DMS53 treated with DMSO at 0.1 percent for 48 hours (cell line): ENCODE results near the gene GRID1.
A peak's percentile ranks its signal among the peaks of the same experiment; 100 is the strongest.

Source experiments
- DNase-seq: peaks from one replicate; lab custom pipeline; 2025; ENCODE audit not compliant: unreplicated experiment; lab: John Stamatoyannopoulos, UW

Gene GRID1

GRCh38 chr10:86371116-86371515 is 4.5 kb upstream of the GRID1 start:
- no peak for DNase-seq

GRCh38 chr10:86370006-86370585 is 3.5 kb upstream of the GRID1 start:
- no peak for DNase-seq

GRCh38 chr10:86368987-86369386 is 2.4 kb upstream of the GRID1 start:
- DNase-seq, result no peak

GRCh38 chr10:86368046-86368445 is 1.5 kb upstream of the GRID1 start:
- no peak for DNase-seq

GRCh38 chr10:86367152-86367951 is 757 bp upstream of the GRID1 start:
- DNase-seq, result no peak

- DNase-seq, result no peak
Observed at GRCh38 chr10:86366902-86367151, 232 bp upstream of the GRID1 start.

GRCh38 chr10:86365346-86366032 is 1.1 kb downstream of the GRID1 start:
- DNase-seq, result no peak

- no peak for DNase-seq
Observed at GRCh38 chr10:86364491-86365345, 1.9 kb downstream of the GRID1 start.

GRCh38 chr10:86363833-86364490 is 2.6 kb downstream of the GRID1 start:
- no peak for DNase-seq

GRCh38 chr10:86363184-86363832 is 3.3 kb downstream of the GRID1 start:
- peak; percentile 6 for DNase-seq

- no peak for DNase-seq
Observed at GRCh38 chr10:86362586-86363183, 3.9 kb downstream of the GRID1 start.

GRCh38 chr10:86362129-86362527 is 4.5 kb downstream of the GRID1 start:
- no peak for DNase-seq

GRCh38 chr10:86361156-86362128 is 5.2 kb downstream of the GRID1 start:
- DNase-seq, result no peak

- no peak for DNase-seq
Observed at GRCh38 chr10:86360657-86361056, 5.9 kb downstream of the GRID1 start.

- DNase-seq, result no peak
Observed at GRCh38 chr10:86359954-86360353, 6.6 kb downstream of the GRID1 start.

- DNase-seq, result no peak
Observed at GRCh38 chr10:86359111-86359510, 7.5 kb downstream of the GRID1 start.

GRCh38 chr10:86357676-86358075 is 8.9 kb downstream of the GRID1 start:
- no peak for DNase-seq

GRCh38 chr10:86357041-86357440 is 9.6 kb downstream of the GRID1 start:
- DNase-seq, result no peak

- no peak for DNase-seq
Observed at GRCh38 chr10:86356296-86356695, 10.3 kb downstream of the GRID1 start.
